ENCODE results near the gene TSKS.

DNA sequence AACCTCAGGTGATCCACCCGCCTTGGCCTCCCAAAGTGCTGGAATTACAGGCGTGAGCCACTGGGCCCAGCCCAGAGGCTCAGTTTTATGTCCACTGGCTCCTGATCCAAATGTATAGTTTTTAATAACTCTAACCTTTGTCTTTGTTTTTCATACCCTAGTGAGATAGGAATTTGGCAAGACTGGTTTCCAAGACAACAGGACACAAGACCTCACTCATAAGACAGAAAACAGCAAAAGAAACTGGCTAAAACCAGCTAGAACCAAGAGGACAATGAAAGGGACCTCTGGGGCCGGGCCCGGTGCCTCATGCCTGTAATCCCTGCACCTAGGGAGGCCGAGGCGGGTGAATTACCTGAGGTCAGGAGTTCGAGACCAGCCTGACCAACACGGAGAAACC lies 44.6 kb downstream of the TSKS start:
- TF ChIP-seq, protein P1, sequence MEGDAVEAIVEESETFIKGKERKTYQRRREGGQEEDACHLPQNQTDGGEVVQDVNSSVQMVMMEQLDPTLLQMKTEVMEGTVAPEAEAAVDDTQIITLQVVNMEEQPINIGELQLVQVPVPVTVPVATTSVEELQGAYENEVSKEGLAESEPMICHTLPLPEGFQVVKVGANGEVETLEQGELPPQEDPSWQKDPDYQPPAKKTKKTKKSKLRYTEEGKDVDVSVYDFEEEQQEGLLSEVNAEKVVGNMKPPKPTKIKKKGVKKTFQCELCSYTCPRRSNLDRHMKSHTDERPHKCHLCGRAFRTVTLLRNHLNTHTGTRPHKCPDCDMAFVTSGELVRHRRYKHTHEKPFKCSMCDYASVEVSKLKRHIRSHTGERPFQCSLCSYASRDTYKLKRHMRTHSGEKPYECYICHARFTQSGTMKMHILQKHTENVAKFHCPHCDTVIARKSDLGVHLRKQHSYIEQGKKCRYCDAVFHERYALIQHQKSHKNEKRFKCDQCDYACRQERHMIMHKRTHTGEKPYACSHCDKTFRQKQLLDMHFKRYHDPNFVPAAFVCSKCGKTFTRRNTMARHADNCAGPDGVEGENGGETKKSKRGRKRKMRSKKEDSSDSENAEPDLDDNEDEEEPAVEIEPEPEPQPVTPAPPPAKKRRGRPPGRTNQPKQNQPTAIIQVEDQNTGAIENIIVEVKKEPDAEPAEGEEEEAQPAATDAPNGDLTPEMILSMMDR (conservative IDR thresholded peaks at IDR 0.05), result no peak
- TF ChIP-seq ZFX (IDR thresholded peaks at IDR 0.05), result no peak
